Mesenteric fat pad (tissue), 1 donor: ENCODE data around the gene CD40LG. TPM values are rescaled to one million over a fixed set of nuclear protein-coding genes. Genes with fewer than 3 reads are reported as not detected.

ENCODE experiments used
- DNase-seq: peaks from one replicate; pipeline ENCODE4 v3.0.0-alpha.2; 2020; ENCODE audit warnings: low spot score
- total RNA-seq: library from RNA; stranded (reverse); fragmentation: NEBNext Ultra II Directional; extraction: Animal tissue kit (Norgen Biotek cat#: 25700); gene quantifications from one replicate; pipeline ENCODE4 v1.2.1, GENCODE V29; 2021
- donor health status: DM: yes; HTN: yes; CAD: no.

CD40LG gene
- total RNA-seq, 1 donor from 2014 or later = not detected

DNA sequence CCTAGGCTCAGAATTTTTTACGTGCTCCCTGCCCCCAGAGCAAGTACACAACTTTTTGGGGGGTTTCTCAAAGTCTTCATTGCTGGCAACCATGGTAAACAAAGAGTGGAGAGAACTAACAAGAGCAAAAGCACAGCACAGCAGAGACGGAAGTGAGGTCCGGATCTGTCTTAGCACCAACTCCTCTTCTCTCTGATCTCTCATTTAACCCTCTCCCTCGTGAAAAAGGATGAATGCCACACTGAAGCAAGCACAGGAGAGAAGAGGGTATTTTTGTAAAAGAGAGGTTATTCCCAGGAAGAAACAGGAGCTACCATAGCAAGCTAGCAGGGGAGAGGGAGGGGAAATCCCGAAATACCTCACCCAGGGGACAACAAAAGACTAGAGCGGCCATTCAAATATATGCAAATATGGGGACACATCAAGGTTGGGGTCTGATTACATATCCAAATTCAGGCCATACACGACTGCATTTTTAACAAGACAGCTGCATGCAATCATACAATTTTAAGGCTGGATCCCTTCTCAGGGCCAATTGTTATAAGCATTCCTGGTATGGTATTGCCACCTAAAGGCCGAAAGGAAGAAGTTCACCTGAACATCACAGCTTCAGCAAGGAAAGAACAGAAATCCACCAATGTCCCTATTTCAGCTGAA is 46.6 kb downstream of the CD40LG start:
- no peak for DNase-seq

DNA sequence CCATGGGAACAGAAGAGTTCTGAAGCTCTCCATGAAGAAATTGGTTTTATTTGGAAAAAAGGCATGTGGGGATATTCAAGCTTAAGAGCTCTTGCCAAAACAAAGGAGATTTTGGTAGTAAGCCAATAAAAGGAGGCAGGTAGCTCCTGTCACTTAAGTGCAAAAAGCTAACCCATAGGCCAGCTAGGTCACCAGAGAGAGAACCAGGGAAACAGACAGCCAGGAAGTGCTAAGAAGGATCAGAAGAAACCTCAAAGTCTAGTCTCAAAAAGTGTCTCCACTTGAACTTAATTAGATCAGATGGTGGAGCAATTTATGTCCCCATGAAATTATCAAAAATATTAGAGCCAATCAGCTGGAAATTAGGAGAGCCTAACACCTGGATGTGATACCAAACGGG is 49.2 kb downstream of the CD40LG start:
- DNase-seq = no peak

GRCh38 chrX:136708348-136708747 is 60.4 kb downstream of the CD40LG start:
- no peak for DNase-seq

Other genes starting within 250 kb of the CD40LG start
- not detected for gene BRS3, start 160.2 kb upstream of the CD40LG start, total RNA-seq
- gene HTATSF1, start 150.6 kb upstream of the CD40LG start, total RNA-seq = 34.2 TPM
- not detected for gene VGLL1, start 115.9 kb upstream of the CD40LG start, total RNA-seq
- 84.1 TPM for gene ARHGEF6, start 132.8 kb downstream of the CD40LG start, total RNA-seq
- 105 TPM for gene RBMX, start 232.6 kb downstream of the CD40LG start, total RNA-seq